Vagina (tissue), 2 donors: Measurements from ENCODE around the gene GALR1.

Experiments used
- CTCF ChIP-seq, 3 experiments: fragments of 450-650 bp in 2 of 3; fragments of 200-600 bp in 1 of 3; sonication (generic) in 1 of 3; IDR thresholded peaks; one replicate each; pipeline ENCODE4 v1.5.1; 2017 to 2019; ENCODE audit warnings: antibody characterized with exemption in 3 of 3, mild to moderate bottlenecking in 2 of 3, moderate library complexity in 2 of 3
- POLR2A ChIP-seq, 2 donors: fragments of 450-650 bp; IDR thresholded peaks; one replicate each; pipeline ENCODE4 v1.6.1; 2017; ENCODE audit warnings: antibody characterized with exemption in 2 of 2, mild to moderate bottlenecking in 2 of 2, moderate library complexity in 2 of 2

GRCh38 chr18:77223653-77224052 lies 26.0 kb upstream of the GALR1 start:
- no peak for TF ChIP-seq POLR2A (IDR thresholded peaks at IDR 0.05)
- no peak for TF ChIP-seq CTCF (IDR thresholded peaks at IDR 0.05)
